ENCODE data around the gene PRM1. TPM values are rescaled to one million over a fixed set of nuclear protein-coding genes. Genes with fewer than 3 reads are reported as not detected.

The PRM1 gene
- total and polyA plus RNA-seq, 2 of the 13 experiments (the other 11 are each of a cell fraction or from before 2014, with no cell fraction given) = not detected

DNA sequence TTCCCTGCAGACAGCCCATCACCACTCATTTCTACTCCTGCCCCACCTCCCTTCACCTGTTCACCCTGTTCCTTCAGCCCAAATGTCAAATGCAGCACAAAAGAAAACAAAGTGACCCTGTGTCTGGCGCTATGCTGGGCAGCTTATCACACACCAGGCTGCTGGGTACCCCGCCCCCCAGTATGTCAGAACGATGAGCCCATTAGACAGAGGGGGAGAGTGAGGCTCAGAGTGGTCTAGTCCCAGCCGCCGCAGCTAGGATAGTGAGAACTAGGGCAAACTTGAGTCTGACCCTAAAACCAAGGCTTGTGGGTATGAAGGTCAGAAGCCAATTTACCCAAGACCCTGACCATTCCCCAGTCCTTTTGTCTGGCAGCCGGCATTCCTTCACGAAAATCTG, 16.0 kb downstream of the PRM1 start (continued):
- TF ChIP-seq PRPF4 (IDR thresholded peaks at IDR 0.05; ENCODE audit: low read depth, low read length, poor library complexity, severe bottlenecking) (no peak), ZNF136 (CRISPR knock-in tag; IDR thresholded peaks at IDR 0.05; ENCODE audit: low read depth) (no peak), MAF1 (CRISPR knock-in tag; IDR thresholded peaks at IDR 0.05; ENCODE audit: borderline replicate concordance) (no peak)
- TF ChIP-seq, protein P1, sequence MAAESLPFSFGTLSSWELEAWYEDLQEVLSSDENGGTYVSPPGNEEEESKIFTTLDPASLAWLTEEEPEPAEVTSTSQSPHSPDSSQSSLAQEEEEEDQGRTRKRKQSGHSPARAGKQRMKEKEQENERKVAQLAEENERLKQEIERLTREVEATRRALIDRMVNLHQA (CRISPR knock-in tag; IDR thresholded peaks at IDR 0.05) = no peak

- Histone ChIP-seq H4K20me1 (ENCODE audit: insufficient read depth, low read length) (no peaks in the 10 kb centered on the region), H2AFZ (ENCODE audit: low read length) (no peak overlapping the region), H3K79me2 (ENCODE audit: insufficient read depth, low read length) (no peaks in the 10 kb centered on the region), H3K9ac (ENCODE audit: insufficient read depth, low read depth, low read length) (no peak overlapping the region), H3K27me3 (ENCODE audit: control insufficient read depth in 1 of 2, insufficient read depth in 2 of 2, low read length in 2 of 2) (no peaks in the 10 kb centered on the region; a peak in 1 of 5 replicates), H3K27ac (ENCODE audit: extremely low read length, insufficient read depth, low read length) (no peak overlapping the region), H3K36me3 (replicated peaks in 1 of 2; ENCODE audit: control insufficient read depth in 1 of 2, insufficient read depth in 2 of 2, low read length in 2 of 2) (no peaks in the 10 kb centered on the region), H3K9me3 (ENCODE audit: low read length) (peaks cover 5% of the 10 kb centered on the region; the same call in 1 of the 2 replicates), H3K4me2 (ENCODE audit: low read depth, low read length) (no peak overlapping the region), H3K4me3 (replicated peaks in 1 of 3; ENCODE audit: insufficient read depth in 1 of 3, low read depth in 2 of 3, low read length in 3 of 3) (no peak overlapping the region), H3K4me1 (ENCODE audit: insufficient read depth, low read length) (peaks cover 88% of the 10 kb centered on the region)
- FAIRE-seq (no peak), ATAC-seq (no peak), DNase-seq (ENCODE audit: low spot score) (no peak)
- CTCF ChIA-PET (ENCODE audit: low intra/inter-chr PET ratio, low total read pairs) = no interaction called here
- 62% methylated on average over 9 of the region's 9 CpGs for WGBS (ENCODE audit: low lambda C conversion rate)
- BruUV-seq (replicated peaks) = no TSS peak
- POLR2A ChIA-PET = interaction anchor here (1.0 to 2.3 kb wide), 2 partner anchors 8 to 48 kb away, joined by 4 to 9 read pairs; partner anchors contain the start of gene SOCS1
- intact Hi-C loops (cut with micrococcal nuclease; ENCODE audit: unreplicated experiment) (no loop called here), in situ Hi-C loops (cut with HindIII; ENCODE audit: extremely low pct_ligation_motif_present, low pct_unique_long_range_greater_than_20kb) (no loop called here)
- TF ChIP-seq DMAP1 (CRISPR knock-in tag; IDR thresholded peaks at IDR 0.05) (no peak), ZNF790 (CRISPR knock-in tag; IDR thresholded peaks at IDR 0.05; ENCODE audit: borderline replicate concordance) (no peak), ZFP37 (CRISPR knock-in tag; IDR thresholded peaks at IDR 0.05; ENCODE audit: borderline replicate concordance) (no peak), ZNF484 (CRISPR knock-in tag; IDR thresholded peaks at IDR 0.05; ENCODE audit: borderline replicate concordance, low read depth) (no peak), KDM1A (CRISPR knock-in tag; IDR thresholded peaks at IDR 0.05) (0 out of 2 replicates have a peak, but pooled peaks have one; percentile 13), ZNF20 (CRISPR knock-in tag; IDR thresholded peaks at IDR 0.05) (no peak), HNRNPK (IDR thresholded peaks at IDR 0.05; ENCODE audit: low read depth, low read length, poor library complexity, severe bottlenecking) (no peak), ZMYM3 (CRISPR knock-in tag; IDR thresholded peaks at IDR 0.05) (peak; percentile 88), KLF12 (CRISPR knock-in tag; IDR thresholded peaks at IDR 0.05; ENCODE audit: borderline replicate concordance) (no peak), NONO (IDR thresholded peaks at IDR 0.05) (no peak), NONO (CRISPR knock-in tag; conservative IDR thresholded peaks at IDR 0.05) (no peak), ZNF713 (CRISPR knock-in tag; IDR thresholded peaks at IDR 0.05) (no peak), MNT (IDR thresholded peaks at IDR 0.05) (0 out of 2 replicates have a peak, but pooled peaks have one; percentile 1), ZNF839 (CRISPR knock-in tag; IDR thresholded peaks at IDR 0.05; ENCODE audit: borderline replicate concordance) (no peak), ZSCAN9 (CRISPR knock-in tag; IDR thresholded peaks at IDR 0.05; ENCODE audit: borderline replicate concordance) (no peak), MXD3 (CRISPR knock-in tag; IDR thresholded peaks at IDR 0.05) (no peak), POLR2AphosphoS5 (IDR thresholded peaks at IDR 0.05; ENCODE audit: low read depth, low read length) (no peak), NKX3-1 (CRISPR knock-in tag; IDR thresholded peaks at IDR 0.05) (no peak)
- TF ChIP-seq, protein P2, sequence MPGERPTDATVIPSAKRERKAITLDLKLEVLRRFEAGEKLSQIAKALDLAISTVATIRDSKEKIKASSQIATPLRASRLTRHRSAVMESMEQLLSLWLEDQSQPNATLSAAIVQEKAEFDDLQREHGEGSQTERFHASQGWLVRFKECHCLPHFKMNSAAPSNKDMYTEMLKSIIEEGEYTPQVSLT (CRISPR knock-in tag; IDR thresholded peaks at IDR 0.05; ENCODE audit: borderline replicate concordance, low read depth) = no peak
Measured at GRCh38 chr16:11264155-11264832, 16.8 kb downstream of the PRM1 start.
